GM12892 (cell line): ENCODE results near the gene KCNT2.

Source experiments
- DNase-seq: peaks from one replicate; pipeline ENCODE4 v3.0.0; 2011; ENCODE audit not compliant: insufficient read length
- FAIRE-seq: peaks from 2 replicates; lab custom pipeline; 2011; peaks lifted over from hg19 to GRCh38; lab: Jason Lieb, UNC
- POLR2A ChIP-seq: IDR thresholded peaks from 2 replicates; pipeline ENCODE4 v1.6.1; 2011; ENCODE audit warnings: low read depth, low read length, control low read depth
- POLR2AphosphoS5 ChIP-seq: IDR thresholded peaks from 2 replicates; pipeline ENCODE4 v1.6.1; 2011; ENCODE audit warnings: low read depth, low read length, control low read depth
- TAF1 ChIP-seq: IDR thresholded peaks from 2 replicates; pipeline ENCODE4 v1.6.1; 2011; ENCODE audit warnings: low read depth, mild to moderate bottlenecking, control low read depth, low read length, borderline replicate concordance

The KCNT2 gene

DNA sequence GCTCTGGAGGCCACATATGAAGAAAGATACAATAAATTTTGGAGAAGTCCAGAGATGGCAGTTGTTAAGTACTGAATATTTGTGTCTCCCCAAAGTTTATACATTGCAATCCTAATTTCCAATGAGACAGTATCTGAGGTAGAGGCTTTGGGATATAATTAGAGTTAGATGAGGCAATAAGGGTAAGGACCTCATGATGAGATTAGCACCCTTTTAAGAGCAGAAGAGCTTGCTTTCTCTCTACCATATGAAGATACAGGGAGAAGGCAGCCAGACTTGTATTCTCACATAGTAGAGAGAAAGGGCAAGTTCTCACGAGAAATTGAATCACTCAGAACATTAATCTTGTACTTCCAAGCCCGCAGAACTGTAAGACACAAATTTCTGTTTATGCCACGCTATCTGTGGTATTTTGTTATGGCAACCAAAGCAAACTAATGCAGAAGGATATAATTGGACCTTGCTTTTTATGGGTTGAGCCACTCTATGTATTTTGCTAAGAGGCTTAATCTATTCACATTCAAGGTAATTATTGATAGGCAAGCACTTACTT is 430.1 kb downstream of the KCNT2 start:
- DNase-seq (no peak), FAIRE-seq (no peak)
- TF ChIP-seq POLR2A (no peak), POLR2AphosphoS5 (no peak), TAF1 (no peak)
